Measurements from ENCODE around the gene MTHFD1.
A peak's percentile ranks its signal among the peaks of the same experiment; 100 is the strongest.

MTHFD1 gene

DNA sequence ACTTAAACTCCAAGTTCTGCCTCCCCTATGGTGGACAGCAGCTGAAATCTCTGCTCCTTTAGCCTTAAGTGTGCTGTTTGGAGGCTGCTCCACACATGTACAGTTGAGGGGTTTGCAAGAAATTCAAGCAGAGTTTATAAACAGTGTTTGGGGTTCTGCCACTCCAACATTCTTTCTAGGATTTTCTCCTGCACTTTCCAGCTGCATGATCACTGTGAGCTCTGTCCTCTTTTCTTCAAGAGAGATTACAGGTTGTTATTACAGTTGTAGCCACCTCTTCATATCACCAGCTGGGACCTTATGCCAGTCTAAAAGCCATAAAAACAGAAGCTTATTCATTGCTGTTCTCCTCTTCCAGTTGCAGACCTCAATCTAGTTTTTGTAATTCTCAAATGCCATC is 107.1 kb downstream of the MTHFD1 start:
- no peak for DNase-seq (ENCODE audit: low spot score)

DNA sequence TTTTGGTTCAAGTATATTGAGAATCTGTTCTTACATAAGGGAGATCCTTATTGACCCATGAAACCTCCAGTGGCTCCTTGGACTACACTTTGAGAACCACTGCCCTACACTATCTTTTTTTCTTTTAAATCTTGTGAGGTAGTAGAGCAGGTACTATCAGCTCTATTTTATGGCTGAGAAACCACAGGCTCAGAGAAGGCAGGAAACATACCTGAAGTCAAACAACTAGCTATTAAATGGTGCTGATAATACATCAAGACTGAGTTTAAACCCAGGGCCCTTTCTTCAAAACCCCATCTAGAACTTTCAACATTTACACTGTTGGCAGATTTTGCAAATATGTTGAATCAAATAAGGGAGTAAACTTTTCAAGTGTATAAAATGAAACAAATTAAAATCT is 108.6 kb downstream of the MTHFD1 start:
- DNase-seq (ENCODE audit: low spot score) = no peak

DNA sequence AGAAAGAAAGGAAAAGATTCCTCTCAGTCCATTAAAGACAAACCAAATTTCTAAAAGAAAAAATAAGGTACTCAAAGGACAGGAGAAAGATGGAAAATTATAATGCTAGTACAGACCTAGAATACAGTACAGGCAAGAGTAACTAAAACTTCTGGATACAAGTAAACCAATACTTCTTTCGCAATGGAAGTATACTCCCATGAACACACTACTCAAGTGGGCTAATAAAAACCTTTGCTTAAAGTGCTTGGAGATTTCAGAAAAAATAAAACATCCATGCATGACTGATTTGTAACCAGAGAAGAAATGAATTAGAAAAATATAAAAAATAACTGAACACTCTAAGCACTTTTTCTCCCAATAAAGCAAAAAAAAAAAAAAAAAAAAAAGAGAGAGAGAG is 111.9 kb downstream of the MTHFD1 start:
- DNase-seq (ENCODE audit: low spot score) = no peak

DNA sequence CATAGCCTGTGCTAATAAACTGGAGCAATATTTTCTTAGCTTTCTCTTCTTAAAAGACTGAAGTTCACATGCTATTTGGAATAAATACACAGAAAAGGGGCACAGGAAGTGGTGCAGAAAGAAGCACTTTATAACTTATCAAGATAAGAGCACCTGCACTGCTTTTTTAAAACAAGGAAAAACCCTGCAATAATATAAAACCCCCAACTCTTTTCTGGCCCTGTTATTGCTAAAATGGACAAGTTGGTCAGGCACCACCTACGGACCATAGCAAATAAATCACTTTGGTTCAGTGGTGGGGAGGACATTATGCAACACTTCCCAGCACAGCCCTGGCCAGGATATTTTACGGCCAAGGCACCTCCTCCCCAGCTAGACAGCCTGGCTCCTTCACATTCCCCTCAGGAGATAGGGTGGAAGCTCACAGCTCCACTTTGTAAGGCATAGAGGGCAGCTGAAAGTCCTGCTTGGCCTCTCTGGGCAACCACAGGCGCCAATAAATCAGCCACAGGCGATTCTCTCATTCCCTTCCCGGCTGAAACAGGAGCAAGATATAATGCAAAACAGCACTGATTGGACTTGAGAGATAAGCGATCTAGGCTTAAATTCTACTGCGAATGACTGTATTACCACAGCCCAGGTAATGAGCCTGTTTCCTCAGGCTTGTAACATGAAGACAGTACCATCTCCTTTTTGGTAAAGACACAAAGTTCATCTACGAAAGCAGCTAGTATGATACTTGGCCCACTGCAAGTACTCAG is 113.4 kb downstream of the MTHFD1 start:
- DNase-seq (ENCODE audit: low spot score) = no peak

GRCh38 chr14:64502456-64502855 is 114.3 kb downstream of the MTHFD1 start:
- DNase-seq (ENCODE audit: low spot score) = no peak

DNA sequence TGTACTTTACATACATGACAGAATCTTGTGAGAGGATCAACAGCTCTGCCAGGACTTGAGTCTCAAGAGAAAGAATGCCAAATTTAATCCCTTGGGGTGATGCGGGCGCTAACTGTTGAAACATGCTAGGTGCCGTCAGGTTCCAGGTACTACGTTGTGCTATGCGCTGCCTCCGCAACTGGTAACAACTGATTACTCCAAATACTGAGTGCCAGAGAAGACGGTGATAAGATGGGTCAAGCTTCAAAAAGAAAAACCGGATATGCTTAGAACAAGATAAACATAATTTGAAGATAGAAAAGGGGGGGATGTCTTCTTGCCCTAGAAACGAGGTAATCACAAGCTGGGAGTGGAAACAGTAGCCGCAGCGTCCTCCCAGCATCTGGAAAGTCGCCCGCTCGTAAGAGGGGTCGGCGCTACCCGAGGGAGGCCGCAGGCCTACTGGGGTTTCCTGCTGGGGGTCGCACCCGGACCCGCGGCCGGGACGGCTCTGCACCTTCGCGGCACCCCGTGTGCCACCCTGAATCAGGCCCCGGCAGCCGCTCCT is 114.8 kb downstream of the MTHFD1 start:
- no peak for DNase-seq (ENCODE audit: low spot score)

DNA sequence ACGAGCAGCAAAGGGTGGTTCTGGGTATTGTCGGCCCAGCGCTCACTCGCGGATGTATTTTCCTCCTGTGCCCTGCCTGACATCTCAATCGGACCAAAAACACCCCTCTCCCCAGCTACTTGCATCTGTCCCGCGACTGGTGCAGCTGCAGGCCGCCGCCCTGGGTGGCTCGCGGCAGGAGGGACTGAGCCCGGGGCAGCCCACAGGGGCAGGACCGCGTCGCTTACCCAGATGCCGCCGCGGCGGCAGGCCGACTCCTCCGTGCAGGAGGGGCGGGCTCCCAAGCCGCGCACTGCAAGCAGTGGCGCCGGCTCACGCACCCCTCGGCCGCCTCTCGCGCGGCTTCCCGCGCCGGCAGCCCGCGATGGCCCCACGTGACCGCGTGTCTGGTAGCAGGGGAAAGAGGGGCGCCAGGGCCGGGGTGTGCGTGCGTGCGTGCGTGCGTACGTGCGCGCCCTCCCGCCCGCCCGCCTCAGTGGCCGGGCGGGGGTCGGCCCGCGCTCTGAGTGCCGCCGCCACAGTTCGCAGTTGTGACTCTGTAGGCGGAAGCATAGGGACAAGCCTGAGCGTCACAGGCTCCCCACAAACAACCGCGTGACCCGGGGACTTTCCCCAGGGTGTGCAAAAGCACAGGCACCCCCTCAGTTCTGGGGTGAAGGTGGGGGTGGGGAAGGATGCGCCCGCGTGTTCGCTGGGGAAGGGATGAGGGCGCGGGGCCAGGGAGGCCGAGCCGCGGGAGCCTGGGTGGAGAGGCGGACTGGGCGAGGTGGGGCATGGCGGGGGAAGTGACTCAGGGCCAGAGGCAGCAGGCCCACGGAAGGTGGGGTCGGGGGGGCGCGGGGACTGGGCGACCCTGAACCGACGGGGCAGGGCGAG is 115.5 kb downstream of the MTHFD1 start, which contains the start of gene ZBTB25:
TSS of gene ZBTB25 (minus strand) at position 405 of the 876 bp plus-strand sequence. CDS start 13,305 bp downstream, outside the sequence.
- DNase-seq (ENCODE audit: low spot score) = peak; percentile 89

- peak; percentile 83 for DNase-seq (ENCODE audit: low spot score)
Observed at GRCh38 chr14:64504310-64504896, 116.2 kb downstream of the MTHFD1 start, which contains the start of gene ZBTB1. Gene ZBTB1 (plus strand): TSS chr14:64504770. CDS start chr14:64521505, 16,735 bp downstream.

DNA sequence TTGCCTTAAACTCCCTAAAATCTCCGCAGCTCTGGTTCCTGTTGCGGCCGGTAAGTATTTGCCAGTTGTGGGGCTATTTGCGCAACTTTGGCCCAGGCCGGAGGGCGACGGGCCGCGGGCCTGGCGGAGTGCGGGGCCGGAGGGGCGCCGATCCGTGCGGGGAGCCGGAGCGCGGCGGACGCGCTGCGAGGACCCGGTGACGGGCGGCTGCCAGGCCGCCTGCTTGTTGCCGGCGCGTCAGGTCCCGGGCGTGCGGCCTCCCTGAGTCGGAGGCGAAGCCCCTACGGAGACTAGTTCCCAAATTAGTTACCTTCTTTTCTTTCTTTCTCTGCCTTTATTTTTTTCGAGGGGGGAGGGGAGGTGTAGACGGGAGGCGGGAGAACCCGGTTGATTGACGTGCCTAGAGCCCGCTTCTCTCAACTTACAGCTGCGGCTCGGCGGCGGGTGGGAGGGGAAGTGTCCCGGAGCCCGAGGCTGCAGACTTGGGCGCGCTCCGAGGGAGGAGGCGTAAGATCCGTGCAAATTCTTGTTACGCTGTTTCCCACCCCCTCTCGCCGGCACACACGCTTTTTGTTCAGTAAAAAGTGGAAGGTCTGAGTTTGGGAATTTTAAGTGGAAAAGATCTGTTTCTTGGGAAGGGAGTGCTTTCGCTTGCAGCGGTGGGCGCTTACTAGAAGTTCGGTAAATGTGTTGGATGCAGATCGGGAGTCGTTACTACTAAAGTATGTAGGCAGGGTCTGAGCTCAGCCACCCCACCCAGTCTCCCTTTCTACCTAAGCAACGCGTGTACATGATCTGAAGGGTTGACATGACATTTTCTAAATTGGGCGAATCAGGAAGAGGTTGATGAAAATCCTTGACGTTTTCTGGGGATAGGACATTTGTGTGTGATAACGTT is 117.0 kb downstream of the MTHFD1 start:
- peak; percentile 75 for DNase-seq (ENCODE audit: low spot score)

GRCh38 chr14:64506721-64507120 is 118.6 kb downstream of the MTHFD1 start:
- DNase-seq (ENCODE audit: low spot score) = no peak

DNA sequence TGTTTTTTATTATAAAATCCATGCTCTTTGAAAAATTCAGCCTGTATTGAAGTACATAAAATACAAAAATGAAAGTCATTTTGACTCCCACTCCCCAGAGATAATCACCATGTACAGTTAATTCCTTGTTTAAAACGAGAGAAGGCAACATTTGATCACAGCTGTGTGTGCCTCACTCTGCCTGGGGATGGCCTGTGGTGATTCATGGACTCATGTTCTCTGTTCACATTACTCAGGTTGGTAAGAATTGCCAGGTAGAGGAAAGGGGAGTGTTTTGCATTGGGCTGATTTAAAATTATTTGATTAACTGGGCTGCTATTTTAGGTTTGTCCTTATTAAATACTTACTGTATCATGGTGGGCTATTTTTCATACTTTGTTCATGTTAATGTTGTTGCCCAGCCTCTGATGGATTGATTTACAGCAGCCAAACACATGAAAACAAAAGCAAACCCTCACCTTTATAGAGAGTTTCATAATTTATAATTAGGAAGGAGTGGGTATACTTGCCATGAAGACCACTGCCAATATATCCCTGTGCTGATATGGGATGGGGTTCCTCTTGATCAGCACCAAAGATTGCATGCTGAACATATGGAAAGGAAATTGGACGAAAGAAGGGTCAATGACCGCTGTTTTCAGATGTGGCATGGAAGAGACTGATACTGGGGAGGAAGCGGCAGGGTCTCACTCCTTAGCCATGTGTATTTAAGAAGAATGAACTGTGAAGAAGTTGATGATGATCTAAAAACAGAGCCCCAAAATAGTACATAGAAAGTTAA is 119.4 kb downstream of the MTHFD1 start:
- no peak for DNase-seq (ENCODE audit: low spot score)

DNA sequence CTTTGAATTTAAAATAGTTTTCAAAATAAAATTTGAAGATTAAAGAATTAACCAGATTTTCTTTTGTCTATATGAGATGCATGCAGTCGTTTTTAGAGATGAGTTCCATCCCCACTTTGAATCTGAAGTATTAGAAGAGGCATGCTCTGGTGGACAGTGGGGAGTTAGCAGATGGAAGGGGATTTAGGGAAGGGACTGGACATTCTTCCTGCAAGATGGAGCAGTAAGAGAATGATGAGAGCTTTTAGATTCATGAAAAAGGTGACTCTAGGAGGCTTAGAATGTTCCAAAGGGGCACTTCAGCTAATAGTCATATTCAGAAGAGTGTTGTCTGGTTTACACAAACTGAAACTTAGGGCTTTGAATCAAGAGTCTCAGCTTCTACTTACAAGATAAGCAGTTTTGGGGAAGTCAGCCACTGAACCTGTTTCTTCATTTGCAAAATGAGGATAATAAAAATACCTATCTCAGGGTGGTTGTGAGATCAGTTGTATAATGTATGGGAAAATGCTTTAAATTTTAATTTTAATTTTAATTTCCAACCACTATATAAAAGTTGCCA is 120.1 kb downstream of the MTHFD1 start:
- no peak for DNase-seq (ENCODE audit: low spot score)

- no peak for DNase-seq (ENCODE audit: low spot score)
Observed at GRCh38 chr14:64509036-64509435, 120.9 kb downstream of the MTHFD1 start.
